KOPT-K1 (cell line): ENCODE results near the gene LGR6.

Experiments
- H3K27ac ChIP-seq: fragments of 200-600 bp; sonication (generic); 2 replicates; pipeline ENCODE4 v1.5.1; 2016; ENCODE audit warnings: antibody characterized with exemption, mild to moderate bottlenecking, low read depth, low read length; ENCODE audit not compliant: poor library complexity, severe bottlenecking
- H3K36me3 ChIP-seq: fragments of 200-600 bp; sonication (generic); 2 replicates; pipeline ENCODE4 v1.5.1; 2017; ENCODE audit warnings: antibody characterized with exemption, mild to moderate bottlenecking, low read length, moderate library complexity; ENCODE audit not compliant: insufficient read depth
- H3K9me3 ChIP-seq: fragments of 200-600 bp; sonication (generic); 2 replicates; pipeline ENCODE4 v1.5.1; 2017; ENCODE audit warnings: antibody characterized with exemption, low read length, mild to moderate bottlenecking; ENCODE audit not compliant: insufficient read depth, poor library complexity, severe bottlenecking

The LGR6 gene

DNA sequence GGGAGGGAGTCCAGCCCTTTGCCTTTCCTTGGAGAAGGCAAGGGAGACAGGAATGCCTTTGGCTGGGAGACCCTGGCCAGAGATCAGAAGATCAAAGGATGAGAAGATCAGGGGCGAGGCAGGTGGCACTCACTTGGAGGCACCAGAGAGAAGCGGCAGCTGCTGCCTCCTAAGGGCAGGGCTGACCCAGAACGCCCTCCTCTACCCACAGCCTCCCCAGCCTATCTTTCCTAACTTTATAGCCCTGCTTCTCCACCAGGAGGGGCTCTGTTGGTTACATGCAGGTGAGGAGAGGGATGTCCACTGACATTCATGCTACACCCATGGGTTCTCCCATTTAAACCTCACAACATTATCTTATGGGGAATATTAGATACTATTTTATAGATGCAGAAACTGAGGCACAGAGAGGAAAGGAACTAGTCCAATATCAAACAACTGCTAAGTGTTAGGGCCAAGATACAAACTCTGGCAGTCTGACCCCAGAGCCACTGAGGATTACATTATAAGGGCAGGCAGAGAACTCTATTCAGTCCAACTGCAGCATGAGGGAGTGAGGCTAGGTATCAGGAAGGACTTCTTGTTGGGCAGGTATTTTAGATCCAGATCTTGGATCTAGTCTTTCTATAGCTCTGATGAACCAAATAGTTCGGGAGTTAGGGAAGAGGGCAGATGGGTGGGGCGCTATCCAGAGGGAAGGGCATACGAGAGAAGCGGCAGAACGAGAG is 19.9 kb downstream of the LGR6 start:
- Histone ChIP-seq H3K9me3 (no peaks in the 10 kb centered on the region), H3K27ac (no peak overlapping the region), H3K36me3 (no peaks in the 10 kb centered on the region)

DNA sequence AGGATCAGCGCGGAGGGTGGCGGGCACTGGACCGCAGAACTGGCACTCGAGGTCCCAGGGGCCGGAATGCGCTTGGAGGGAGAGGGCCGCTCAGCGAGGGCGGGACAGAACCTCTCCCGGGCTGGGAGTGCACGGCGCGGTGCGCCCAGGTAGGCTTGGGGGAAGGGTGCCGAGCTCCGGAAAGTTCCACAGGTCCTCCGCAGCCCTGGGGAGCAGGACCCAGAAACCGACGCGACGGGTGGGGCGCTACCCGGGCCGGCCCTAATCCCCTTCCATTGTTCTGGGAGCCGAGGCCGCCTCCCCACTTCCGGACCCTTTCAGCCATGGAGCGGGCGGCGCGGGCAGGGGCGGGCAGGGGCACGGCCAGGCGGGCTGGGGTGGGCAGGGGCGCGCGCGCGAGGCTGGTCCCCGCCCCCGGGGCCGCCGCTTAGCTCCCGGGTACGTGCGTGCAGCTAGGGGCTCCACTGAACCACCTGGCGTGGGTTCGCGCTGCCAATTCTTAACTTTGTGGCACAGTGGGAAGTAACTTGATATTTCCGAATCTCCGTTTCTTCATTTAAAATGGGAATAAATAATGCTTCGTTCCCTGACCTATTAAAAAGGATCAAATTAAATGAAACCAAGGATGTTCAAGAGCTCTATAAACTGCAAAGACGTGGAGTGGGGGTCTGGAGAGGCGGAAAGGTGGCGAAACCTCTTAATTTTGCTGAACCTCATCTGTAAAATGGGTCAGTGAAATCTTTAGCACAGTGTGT is 20.7 kb downstream of the LGR6 start:
- H3K9me3 ChIP-seq: no peaks in the 10 kb centered on the region
- no peak overlapping the region for H3K27ac ChIP-seq
- no peaks in the 10 kb centered on the region for H3K36me3 ChIP-seq

DNA sequence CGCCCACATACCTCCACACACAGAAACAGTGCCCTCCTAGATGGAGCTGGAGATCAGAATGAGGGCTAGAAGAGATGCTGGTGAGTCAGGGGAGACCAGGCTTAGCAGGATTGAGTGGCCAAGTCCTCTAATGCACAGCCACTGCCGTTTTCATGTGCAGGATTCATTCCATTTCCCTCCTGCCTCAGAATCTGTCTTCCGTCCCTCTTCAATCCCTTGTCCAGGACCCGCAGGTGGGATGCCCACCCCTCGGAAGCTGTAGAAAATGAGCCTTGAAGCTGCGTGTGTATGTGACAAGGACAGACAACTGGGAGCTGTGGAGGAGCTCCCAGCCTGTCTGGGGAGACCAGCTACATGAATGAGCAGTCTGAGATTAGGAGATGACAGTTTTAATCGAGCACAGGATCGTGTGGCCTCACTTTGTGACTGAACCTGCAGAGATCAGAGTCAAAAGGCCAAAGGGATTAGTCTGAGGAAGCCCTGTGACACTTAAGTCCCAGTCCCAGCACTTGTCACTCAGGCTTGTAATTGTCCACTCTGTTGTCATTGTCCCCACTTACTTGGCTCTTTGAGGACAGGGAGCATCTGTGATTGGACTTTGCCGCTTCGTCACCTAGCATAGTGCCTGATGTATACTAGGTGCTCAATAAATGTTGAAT is 22.0 kb downstream of the LGR6 start:
- H3K9me3 ChIP-seq: no peaks in the 10 kb centered on the region
- no peaks in the 10 kb centered on the region for H3K36me3 ChIP-seq
- no peak overlapping the region for H3K27ac ChIP-seq

DNA sequence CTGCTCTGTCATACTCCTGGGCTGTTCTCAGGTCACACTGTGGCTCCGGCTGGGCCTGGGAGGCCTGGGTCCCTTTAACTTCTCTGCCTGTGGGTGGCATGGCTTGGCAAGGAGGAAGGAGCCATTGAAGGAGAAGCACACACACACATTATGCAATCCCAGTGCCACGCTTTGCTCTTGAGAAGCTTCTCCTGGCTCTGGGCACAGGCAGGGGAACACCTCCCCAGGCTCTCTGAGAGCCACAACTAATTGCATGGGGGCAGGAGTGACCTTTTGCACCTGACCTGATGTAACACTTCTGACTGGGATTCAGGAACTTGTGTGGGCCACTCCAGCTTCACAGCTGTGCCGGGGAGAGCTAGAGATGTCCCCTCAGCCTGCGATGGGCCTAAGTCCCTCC is 23.1 kb downstream of the LGR6 start:
- no peak overlapping the region for H3K27ac ChIP-seq
- no peaks in the 10 kb centered on the region for H3K36me3 ChIP-seq
- H3K9me3 ChIP-seq: no peaks in the 10 kb centered on the region

DNA sequence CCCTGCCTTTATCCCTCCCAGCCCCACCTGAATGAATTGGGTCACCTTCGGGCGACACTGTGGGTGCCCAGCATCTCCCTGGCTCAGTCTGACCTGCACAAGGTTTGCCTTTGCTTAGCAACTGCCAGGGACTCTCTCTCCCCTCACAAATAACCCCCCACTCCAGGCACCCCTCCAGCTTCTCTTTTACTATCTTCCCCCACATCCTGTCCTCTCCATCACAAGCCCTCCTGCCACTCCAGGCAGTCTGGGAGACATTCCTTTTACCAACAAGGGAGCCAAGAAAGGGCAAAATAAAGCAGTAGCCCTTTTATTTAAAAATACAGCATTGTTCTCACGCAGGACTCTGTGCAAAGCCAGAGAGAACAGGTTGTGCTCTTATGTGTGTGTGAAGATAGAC is 23.9 kb downstream of the LGR6 start:
- no peak overlapping the region for H3K27ac ChIP-seq
- no peaks in the 10 kb centered on the region for H3K36me3 ChIP-seq
- H3K9me3 ChIP-seq: no peaks in the 10 kb centered on the region

DNA sequence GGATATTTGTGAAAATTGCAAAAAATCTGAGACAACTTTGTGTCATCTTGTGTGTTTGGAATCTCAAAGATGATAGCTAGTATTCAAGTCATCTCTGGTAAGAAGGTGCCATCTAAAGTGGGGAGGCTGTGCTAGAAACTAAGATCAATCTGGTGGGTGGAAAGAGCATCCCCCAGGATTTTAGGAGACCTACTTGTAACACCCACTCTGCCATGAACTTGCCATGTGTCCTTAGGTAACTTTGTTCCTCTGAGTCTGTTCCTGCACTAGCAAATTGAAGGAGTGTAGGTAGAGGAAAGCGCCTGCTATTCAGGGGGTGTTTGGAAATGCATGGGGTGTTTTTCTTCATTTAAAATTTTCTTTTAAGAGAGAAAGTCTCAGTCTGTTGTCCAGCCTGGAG is 24.4 kb downstream of the LGR6 start:
- Histone ChIP-seq H3K27ac (no peak overlapping the region), H3K36me3 (no peaks in the 10 kb centered on the region), H3K9me3 (no peaks in the 10 kb centered on the region)

DNA sequence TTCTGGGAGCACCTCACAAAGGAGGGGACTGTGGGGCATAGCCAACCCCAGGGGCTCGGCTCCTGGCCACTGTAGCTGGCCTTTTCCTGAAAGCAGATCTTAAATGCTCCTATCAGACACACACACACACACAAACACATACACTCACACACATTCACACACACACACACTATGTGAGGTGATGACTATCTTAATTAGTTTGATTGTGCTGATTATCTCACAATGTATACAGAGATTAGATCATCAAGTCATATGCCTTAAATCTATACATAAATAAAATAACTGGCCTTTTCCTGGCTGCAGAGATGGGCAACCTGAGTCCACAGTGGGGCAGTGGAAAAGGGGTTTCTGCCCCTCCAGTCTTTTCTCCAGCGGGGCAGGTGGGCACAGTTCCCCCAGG is 27.1 kb downstream of the LGR6 start:
- Histone ChIP-seq H3K9me3 (no peaks in the 10 kb centered on the region), H3K27ac (no peak overlapping the region), H3K36me3 (no peaks in the 10 kb centered on the region)

DNA sequence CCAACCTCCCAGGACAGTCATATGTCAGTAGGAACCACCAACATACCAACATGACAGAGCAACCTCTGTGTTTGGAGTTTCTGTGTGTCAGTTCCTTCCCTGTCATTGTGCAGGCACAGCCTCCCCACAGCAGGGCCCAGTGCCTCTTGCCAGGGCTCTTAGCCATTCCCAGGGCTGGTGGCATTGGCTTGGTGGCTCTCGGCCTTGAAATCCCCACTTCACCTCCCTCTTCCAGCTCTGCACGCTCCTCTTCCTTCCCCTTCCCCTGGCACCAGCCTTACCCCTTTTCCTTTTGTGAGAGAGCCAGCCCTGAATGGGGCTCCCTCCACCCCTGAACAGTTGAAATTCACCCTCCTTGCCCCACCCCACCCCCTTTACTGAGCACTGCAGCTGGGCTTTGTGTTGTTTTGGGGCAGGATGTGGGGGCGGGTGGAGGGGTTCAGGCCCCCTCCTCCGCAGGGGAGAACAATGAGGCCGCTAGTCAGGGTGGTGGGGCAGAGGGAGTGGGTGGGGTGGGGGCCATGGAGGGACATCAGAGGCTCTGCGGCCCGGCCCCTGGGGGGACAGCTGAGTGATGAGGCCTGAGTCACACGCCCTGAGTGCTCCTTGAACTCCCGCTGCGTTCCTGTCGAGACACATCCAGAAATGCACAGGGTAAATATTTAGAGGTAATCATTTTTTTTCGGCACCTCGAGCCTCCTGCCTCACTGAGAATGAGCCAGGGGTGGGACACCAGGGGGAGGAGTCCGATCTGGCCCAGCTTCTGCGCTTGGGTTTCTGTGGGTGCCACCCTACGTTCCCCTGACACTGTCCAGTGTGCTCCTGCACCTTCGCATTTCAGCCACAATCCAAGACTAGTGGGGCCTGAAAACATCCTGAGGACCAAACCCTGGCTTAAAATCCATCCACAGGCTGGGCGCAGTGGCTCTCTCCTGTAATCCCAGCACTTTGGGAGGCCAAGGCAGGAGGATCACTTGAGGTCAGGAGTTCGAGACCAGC is 28.6 kb downstream of the LGR6 start:
- Histone ChIP-seq H3K36me3 (no peaks in the 10 kb centered on the region), H3K9me3 (no peaks in the 10 kb centered on the region), H3K27ac (peak overlapping the region; percentile 65)

DNA sequence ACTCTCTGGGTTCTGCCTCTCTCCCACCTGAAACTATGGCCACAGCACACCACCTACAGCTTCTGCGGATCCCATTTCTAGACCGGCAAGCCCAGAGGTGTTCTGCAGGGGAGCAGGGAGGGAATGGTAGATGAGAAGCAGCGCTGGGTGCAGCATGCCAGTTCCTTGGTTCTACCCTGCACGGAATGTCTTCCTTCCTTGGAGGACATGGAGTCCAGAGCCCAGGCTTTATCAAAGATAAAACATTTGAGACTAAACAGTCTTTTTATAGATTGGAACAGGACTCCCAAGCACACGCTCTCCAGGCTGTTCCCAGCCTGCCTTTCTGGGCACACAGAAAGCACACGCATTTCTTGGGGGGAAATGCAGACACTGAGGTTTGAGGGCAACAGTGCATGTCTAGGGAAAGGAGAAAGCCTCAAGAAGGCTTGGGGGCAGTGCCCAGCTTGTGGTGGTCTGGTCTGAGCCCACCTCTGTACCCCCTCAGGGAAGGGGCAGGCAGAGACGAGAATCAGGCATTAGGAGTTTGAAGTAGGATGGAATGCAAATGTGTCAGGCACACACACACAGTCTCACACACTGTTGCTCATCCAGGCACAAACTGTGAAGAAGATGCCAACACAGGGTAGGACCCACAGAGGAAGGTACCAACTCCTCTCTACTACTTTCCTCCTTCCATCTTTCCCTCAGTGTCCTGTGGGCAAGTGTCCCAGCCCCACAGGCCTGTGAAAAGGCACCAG is 29.7 kb downstream of the LGR6 start:
- Histone ChIP-seq H3K36me3 (no peaks in the 10 kb centered on the region), H3K27ac (no peak overlapping the region), H3K9me3 (no peaks in the 10 kb centered on the region)

DNA sequence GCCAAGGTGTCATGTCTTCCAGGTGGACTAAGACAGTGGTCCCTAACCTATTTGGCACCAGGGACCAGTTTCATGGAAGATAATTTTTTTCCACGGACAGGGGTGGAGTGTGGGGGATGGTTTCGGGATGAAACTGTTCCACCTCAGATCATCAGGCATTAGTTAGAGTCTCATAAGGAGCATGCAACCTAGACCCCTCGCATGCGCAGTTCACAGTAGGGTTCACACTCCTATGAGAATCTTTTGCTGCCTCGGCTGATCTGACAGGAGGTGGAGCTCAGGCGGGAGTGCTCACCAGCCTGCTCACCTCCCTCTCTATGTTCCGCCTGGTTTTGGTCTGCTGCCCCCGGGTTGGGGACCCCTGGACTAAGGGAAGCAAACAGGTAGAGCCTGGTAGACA is 30.9 kb downstream of the LGR6 start:
- Histone ChIP-seq H3K9me3 (no peaks in the 10 kb centered on the region), H3K27ac (no peak overlapping the region)

DNA sequence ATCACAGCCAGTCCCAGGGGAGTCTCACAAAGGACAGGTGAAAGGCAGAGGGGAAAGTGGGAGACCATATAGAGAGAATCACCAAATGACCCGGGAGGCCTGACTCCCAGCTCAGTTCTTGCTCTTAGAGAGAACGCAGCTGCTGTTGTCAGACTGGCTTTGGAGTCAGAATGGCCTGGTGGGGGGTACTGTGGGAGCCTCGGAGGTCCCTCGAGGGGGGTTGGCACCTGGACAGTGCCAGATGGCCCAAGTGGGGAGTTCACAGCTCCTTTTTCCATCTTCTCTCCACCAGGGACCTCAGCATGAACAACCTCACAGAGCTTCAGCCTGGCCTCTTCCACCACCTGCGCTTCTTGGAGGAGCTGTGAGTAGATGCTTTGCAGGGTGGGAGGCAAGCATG is 31.5 kb downstream of the LGR6 start:
- H3K36me3 ChIP-seq: no peaks in the 10 kb centered on the region
- H3K9me3 ChIP-seq: no peaks in the 10 kb centered on the region
- no peak overlapping the region for H3K27ac ChIP-seq

More for the DNA sequence above, 30.9 kb downstream of the LGR6 start:
- H3K36me3 ChIP-seq: no peaks in the 10 kb centered on the region

DNA sequence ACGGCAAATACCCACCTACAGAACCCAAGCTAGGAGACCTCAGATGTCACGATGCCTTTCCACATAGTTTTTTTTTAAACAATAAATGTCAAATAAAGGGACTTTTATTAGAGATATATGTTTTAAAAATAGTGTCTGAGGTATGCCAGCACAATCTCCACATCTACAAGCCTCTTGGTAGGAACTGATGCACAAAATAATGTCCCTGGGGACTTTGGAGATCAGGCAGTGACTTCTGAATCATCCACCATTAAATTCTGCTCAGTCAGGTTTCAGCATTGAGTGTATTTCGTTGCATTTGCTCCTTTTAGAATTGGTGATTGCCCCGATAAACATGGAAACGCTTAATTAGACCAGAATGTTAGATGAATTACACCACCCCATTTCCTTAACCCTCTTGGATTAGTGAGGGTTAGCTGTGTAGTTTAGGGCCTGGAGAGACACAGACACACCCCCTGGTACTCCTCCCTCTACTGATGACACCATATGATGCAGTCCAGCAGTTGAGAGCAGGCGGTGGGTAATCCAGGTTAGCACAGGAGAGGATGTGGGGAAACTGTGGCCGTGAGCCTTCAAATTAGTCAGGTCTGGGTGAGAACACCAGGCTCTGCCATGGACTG is 33.6 kb downstream of the LGR6 start:
- no peaks in the 10 kb centered on the region for H3K36me3 ChIP-seq
- H3K9me3 ChIP-seq: no peaks in the 10 kb centered on the region
- H3K27ac ChIP-seq: no peak overlapping the region

DNA sequence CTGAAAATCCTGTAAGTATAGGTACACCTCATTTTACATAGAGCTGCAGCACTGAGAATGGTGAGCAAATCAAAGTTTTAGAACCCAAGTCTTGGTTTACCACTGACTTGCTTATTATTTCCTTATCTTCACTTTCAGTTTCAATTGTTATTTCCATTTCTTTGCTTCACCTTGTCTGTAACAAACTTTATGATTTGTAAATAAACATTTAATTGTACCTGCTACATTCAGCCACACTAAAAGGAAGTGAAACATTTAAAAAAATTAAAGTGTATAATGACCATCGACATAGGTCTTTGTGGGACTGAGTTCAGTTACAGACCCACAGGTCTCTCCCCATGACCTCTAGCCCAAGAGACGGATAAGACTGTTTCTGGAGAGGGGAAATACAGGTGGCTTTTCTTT is 34.4 kb downstream of the LGR6 start:
- H3K9me3 ChIP-seq: no peaks in the 10 kb centered on the region
- no peaks in the 10 kb centered on the region for H3K36me3 ChIP-seq
- H3K27ac ChIP-seq: no peak overlapping the region
